Measurements from ENCODE around the gene COA3. TPM values are rescaled to one million over a fixed set of nuclear protein-coding genes. Genes with fewer than 3 reads are reported as not detected.

Gene COA3
- total RNA-seq, 4 donors from 2014 or later, result 32.7 to 59.1 (median 49.5) TPM

GRCh38 chr17:42781639-42782165, 16.8 kb downstream of the COA3 start:
- no peak for DNase-seq (ENCODE audit: low spot score in 2 of 2)
- H3K27me3 ChIP-seq, result peaks cover 65% of the 10 kb centered on the region
- H3K9me3 ChIP-seq, result no peaks in the 10 kb centered on the region
- H3K27ac ChIP-seq, result no peak overlapping the region
- no peak for TF ChIP-seq EP300 (IDR thresholded peaks at IDR 0.05)
- no peak for TF ChIP-seq POLR2AphosphoS5 (IDR thresholded peaks at IDR 0.05)
- TF ChIP-seq CTCF (IDR thresholded peaks at IDR 0.05), result no peak
- no peak for TF ChIP-seq POLR2A (IDR thresholded peaks at IDR 0.05)
- peaks cover 41% of the 10 kb centered on the region for H3K4me1 ChIP-seq
- H3K4me3 ChIP-seq, result peak overlapping the region; percentile 9
- peaks cover 30% of the 10 kb centered on the region for H3K36me3 ChIP-seq
- WGBS, result 40% methylated on average over 4 of the region's 10 CpGs

DNA sequence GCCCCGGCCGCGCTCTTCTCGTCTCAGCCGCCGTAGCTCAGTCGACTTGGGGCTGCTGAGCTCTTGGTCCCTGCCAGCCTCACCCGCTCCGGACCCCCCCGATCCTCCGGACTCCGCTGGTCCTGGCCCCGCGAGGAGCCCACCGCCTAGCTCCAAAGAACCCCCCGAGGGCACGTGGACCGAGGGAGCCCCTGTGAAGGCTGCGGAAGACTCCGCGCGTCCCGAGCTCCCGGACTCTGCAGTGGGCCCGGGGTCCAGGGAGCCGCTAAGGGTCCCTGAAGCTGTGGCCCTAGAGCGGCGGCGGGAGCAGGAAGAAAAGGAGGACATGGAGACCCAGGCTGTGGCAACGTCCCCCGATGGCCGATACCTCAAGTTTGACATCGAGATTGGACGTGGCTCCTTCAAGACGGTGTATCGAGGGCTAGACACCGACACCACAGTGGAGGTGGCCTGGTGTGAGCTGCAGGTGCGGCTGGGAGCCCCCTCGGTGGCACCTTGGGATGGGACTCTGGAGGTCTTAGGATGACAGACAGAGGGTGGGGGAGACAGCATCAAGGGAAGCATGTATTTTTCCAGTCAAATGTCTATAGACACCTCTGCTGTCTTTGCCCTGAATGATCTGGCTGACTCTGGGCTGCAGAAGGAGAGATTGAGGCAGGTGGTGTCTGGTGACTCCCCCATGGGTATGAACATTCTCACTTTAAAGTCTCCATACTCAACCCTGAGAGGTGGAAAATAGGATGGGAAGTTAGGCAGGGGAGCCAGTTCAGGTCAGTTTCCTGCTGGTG, 17.5 kb downstream of the COA3 start:
- Histone ChIP-seq H3K4me1 (peaks cover 41% of the 10 kb centered on the region), H3K4me3 (peak overlapping the region; percentile 53), H3K27ac (no peak overlapping the region), H3K27me3 (peaks cover 60% of the 10 kb centered on the region), H3K36me3 (peaks cover 37% of the 10 kb centered on the region), H3K9me3 (no peaks in the 10 kb centered on the region)
- DNase-seq (ENCODE audit: low spot score in 2 of 2), result no peak
- WGBS, result 4% methylated on average over 17 of the region's 39 CpGs
- no peak for TF ChIP-seq CTCF (IDR thresholded peaks at IDR 0.05)
- no peak for TF ChIP-seq POLR2AphosphoS5 (IDR thresholded peaks at IDR 0.05)
- TF ChIP-seq EP300 (IDR thresholded peaks at IDR 0.05), result no peak
- TF ChIP-seq POLR2A (IDR thresholded peaks at IDR 0.05), result no peak

GRCh38 chr17:42779936-42780850, 18.3 kb downstream of the COA3 start, which contains the start of gene WNK4:
WNK4 (plus strand) TSS chr17:42780610; CDS start chr17:42780699, 89 bp downstream.
- no peak for DNase-seq (ENCODE audit: low spot score in 2 of 2)
- Histone ChIP-seq H3K9me3 (no peaks in the 10 kb centered on the region), H3K36me3 (peaks cover 44% of the 10 kb centered on the region), H3K27me3 (peaks cover 52% of the 10 kb centered on the region), H3K4me3 (peak within 1 kb of the TSS; percentile 53), H3K4me1 (peaks cover 38% of the 10 kb centered on the region), H3K27ac (no peak within 1 kb of the TSS)
- 15% methylated on average over 28 of the region's 65 CpGs for WGBS
- no peak for TF ChIP-seq CTCF (IDR thresholded peaks at IDR 0.05)
- no peak for TF ChIP-seq POLR2AphosphoS5 (IDR thresholded peaks at IDR 0.05)
- TF ChIP-seq POLR2A (IDR thresholded peaks at IDR 0.05), result no peak
- no peak for TF ChIP-seq EP300 (IDR thresholded peaks at IDR 0.05)

- peaks cover 44% of the 10 kb centered on the region for H3K36me3 ChIP-seq
Observed at GRCh38 chr17:42779304-42779935, 19.1 kb downstream of the COA3 start.

More at GRCh38 chr17:42779304-42779935, 19.1 kb downstream of the COA3 start:
- 70% methylated on average over 3 of the region's 3 CpGs for WGBS
- Histone ChIP-seq H3K4me3 (no peak overlapping the region), H3K27me3 (peaks cover 44% of the 10 kb centered on the region), H3K27ac (no peak overlapping the region), H3K9me3 (no peaks in the 10 kb centered on the region), H3K4me1 (peaks cover 38% of the 10 kb centered on the region)
- TF ChIP-seq POLR2A (IDR thresholded peaks at IDR 0.05), result no peak
- TF ChIP-seq POLR2AphosphoS5 (IDR thresholded peaks at IDR 0.05), result no peak
- TF ChIP-seq CTCF (IDR thresholded peaks at IDR 0.05), result no peak
- no peak for TF ChIP-seq EP300 (IDR thresholded peaks at IDR 0.05)
- DNase-seq (ENCODE audit: low spot score in 2 of 2), result no peak

Data from suprapubic skin (tissue), 4 donors.